ENCODE measurements around the gene S100A2. TPM values are rescaled to one million over a fixed set of nuclear protein-coding genes. Genes with fewer than 3 reads are reported as not detected.

The S100A2 gene
- total and polyA plus RNA-seq, 4 donors: 1.1 to 261 (median 54.8) TPM

- DNase-seq (no peak), ATAC-seq (ENCODE audit: insufficient read depth, low FRiP score) (no peak)
- H3K27me3 ChIP-seq (ENCODE audit: control insufficient read depth in 3 of 3, insufficient read depth in 3 of 3, low read length in 2 of 3): no peaks in the 10 kb centered on the region
- peaks cover under 1 to 11% (median 5%) of the 10 kb centered on the region in 4 donors for H3K36me3 ChIP-seq (ENCODE audit: control insufficient read depth in 4 of 4, insufficient read depth in 4 of 4, low read length in 4 of 4)
- no peaks in the 10 kb centered on the region for H3K9me3 ChIP-seq (ENCODE audit: control insufficient read depth in 4 of 4, insufficient read depth in 3 of 4, low read length in 3 of 4)
- peaks cover 0 to 8% (median 3%) of the 10 kb centered on the region in 5 donors for H3K4me1 ChIP-seq (ENCODE audit: control insufficient read depth in 5 of 5, insufficient read depth in 5 of 5, low read length in 5 of 5)
- H3K4me3 ChIP-seq: no peak overlapping the region
- H3K9ac ChIP-seq (ENCODE audit: insufficient read depth in 1 of 2, low read length in 2 of 2): no peak overlapping the region
- H3K27ac ChIP-seq (ENCODE audit: low read depth in 1 of 2, low read length in 1 of 2): no peak overlapping the region
- WGBS, 2 donors: 94% methylated on average over 6 of the region's 6 CpGs
- TF ChIP-seq, protein P1, sequence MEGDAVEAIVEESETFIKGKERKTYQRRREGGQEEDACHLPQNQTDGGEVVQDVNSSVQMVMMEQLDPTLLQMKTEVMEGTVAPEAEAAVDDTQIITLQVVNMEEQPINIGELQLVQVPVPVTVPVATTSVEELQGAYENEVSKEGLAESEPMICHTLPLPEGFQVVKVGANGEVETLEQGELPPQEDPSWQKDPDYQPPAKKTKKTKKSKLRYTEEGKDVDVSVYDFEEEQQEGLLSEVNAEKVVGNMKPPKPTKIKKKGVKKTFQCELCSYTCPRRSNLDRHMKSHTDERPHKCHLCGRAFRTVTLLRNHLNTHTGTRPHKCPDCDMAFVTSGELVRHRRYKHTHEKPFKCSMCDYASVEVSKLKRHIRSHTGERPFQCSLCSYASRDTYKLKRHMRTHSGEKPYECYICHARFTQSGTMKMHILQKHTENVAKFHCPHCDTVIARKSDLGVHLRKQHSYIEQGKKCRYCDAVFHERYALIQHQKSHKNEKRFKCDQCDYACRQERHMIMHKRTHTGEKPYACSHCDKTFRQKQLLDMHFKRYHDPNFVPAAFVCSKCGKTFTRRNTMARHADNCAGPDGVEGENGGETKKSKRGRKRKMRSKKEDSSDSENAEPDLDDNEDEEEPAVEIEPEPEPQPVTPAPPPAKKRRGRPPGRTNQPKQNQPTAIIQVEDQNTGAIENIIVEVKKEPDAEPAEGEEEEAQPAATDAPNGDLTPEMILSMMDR (IDR thresholded peaks at IDR 0.05; ENCODE audit: control extremely low read depth, extremely low read depth): no peak
Observed at GRCh38 chr1:153602749-153603148, 37.1 kb upstream of the S100A2 start.

- Histone ChIP-seq H3K27me3 (ENCODE audit: control insufficient read depth in 3 of 3, insufficient read depth in 3 of 3, low read length in 2 of 3) (no peaks in the 10 kb centered on the region), H3K9ac (ENCODE audit: insufficient read depth in 1 of 2, low read length in 2 of 2) (no peak overlapping the region), H3K4me1 (ENCODE audit: control insufficient read depth in 5 of 5, insufficient read depth in 5 of 5, low read length in 5 of 5) (peaks cover 0 to 8% (median 2%) of the 10 kb centered on the region in 5 donors), H3K36me3 (ENCODE audit: control insufficient read depth in 4 of 4, insufficient read depth in 4 of 4, low read length in 4 of 4) (no peaks in the 10 kb centered on the region), H3K4me3 (no peak overlapping the region), H3K27ac (ENCODE audit: low read depth in 1 of 2, low read length in 1 of 2) (no peak overlapping the region), H3K9me3 (ENCODE audit: control insufficient read depth in 4 of 4, insufficient read depth in 3 of 4, low read length in 3 of 4) (no peaks in the 10 kb centered on the region)
- no peak for DNase-seq
- TF ChIP-seq, protein P1 (IDR thresholded peaks at IDR 0.05; ENCODE audit: control extremely low read depth, extremely low read depth): no peak
- ATAC-seq (ENCODE audit: insufficient read depth, low FRiP score): no peak
- 85 to 87% methylated on average over 7 of the region's 7 CpGs for WGBS, 2 donors
Observed at GRCh38 chr1:153599847-153600246, 34.2 kb upstream of the S100A2 start.

DNA sequence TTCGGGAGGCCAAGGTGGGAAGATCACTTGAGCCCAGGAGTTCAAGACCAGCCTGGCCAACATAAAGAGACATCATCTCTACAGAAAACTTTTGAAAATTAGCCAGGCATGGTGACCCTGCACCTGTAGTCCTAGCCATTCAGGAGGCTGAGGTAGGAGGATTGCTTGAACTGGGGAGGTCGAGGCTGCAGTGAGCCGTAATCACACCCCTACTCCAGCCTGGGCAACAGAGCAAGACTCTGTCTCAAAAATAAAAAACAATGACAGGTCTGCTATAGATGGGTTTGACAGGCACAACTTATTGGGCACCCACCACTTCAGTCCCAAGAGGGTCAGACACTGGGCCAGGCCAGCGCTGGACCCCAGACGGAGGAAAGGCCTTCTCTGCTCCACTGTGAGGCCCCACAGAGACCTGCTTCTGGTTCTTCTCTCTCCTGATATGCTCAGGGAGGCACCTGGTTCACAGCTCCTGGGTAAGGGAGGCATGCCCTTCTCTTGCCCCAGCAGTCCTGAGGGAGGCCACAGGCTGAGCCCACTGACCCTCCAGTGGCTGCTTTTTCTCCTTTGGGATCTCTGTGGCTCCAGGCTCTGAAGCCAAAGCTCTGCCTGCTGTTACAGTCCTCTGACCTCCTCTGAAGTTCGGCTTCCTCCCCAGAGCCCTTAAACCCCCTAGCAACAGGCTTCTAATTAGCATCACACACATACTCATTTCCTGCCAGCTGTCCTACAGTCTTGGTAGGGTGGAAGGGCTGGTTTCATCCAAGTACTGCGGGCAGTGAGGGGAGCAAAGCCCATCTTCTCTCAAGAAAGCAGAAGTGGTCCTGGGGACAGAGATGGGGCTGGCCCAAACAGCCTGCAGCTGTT, 32.9 kb upstream of the S100A2 start:
- Histone ChIP-seq H3K27me3 (ENCODE audit: control insufficient read depth in 3 of 3, insufficient read depth in 3 of 3, low read length in 2 of 3) (no peaks in the 10 kb centered on the region), H3K4me3 (no peak overlapping the region), H3K9ac (ENCODE audit: insufficient read depth in 1 of 2, low read length in 2 of 2) (no peak overlapping the region), H3K27ac (ENCODE audit: low read depth in 1 of 2, low read length in 1 of 2) (peak overlapping the region in 1 of 2 donors; percentile 32), H3K9me3 (ENCODE audit: control insufficient read depth in 4 of 4, insufficient read depth in 3 of 4, low read length in 3 of 4) (no peaks in the 10 kb centered on the region), H3K4me1 (ENCODE audit: control insufficient read depth in 5 of 5, insufficient read depth in 5 of 5, low read length in 5 of 5) (peaks cover 0 to 8% (median 2%) of the 10 kb centered on the region in 5 donors), H3K36me3 (ENCODE audit: control insufficient read depth in 4 of 4, insufficient read depth in 4 of 4, low read length in 4 of 4) (no peaks in the 10 kb centered on the region)
- ATAC-seq (ENCODE audit: insufficient read depth, low FRiP score) (no peak), DNase-seq (peak; percentile 38 to 70 (median 68))
- TF ChIP-seq, protein P1 (IDR thresholded peaks at IDR 0.05; ENCODE audit: control extremely low read depth, extremely low read depth): no peak
- 59 to 76% methylated on average over 7 of the region's 7 CpGs for WGBS, 2 donors
